Caco-2 (cell line): ENCODE measurements around the gene PCGF6. TPM values are rescaled to one million over a fixed set of nuclear protein-coding genes. Genes with fewer than 3 reads are reported as not detected.

Experiments
- BruUV-seq: library from RNA; stranded (reverse); fragments of 400-500 nt; replicated peaks from 2 replicates; lab custom pipeline; 2021; lab: Mats Ljungman, UMichigan
- CTCF ChIA-PET: fragments of 300-600 bp; sonication (Branson Sonifier 250); formaldehyde crosslinking; loops from one replicate; lab custom pipeline; 2022; ENCODE audit warnings: antibody characterized with exemption; lab: Charles Lee
- POLR2A ChIA-PET: fragments of 300-600 bp; sonication (Branson Sonifier 250); formaldehyde crosslinking; loops from one replicate; lab custom pipeline; 2022; ENCODE audit warnings: antibody characterized with exemption; lab: Charles Lee
- DNase-seq, 2 experiments: peaks; one replicate each; pipeline versions ENCODE4 v3.0.0 to v3.0.0-alpha.2; 2020 to 2022
- H3K27me3 ChIP-seq: replicated peaks from 2 replicates; pipeline ENCODE4 v1.6.0; 2011; ENCODE audit warnings: low read length; ENCODE audit not compliant: control insufficient read depth, insufficient read depth
- H3K36me3 ChIP-seq: 2 replicates; pipeline ENCODE4 v1.5.1; 2011; ENCODE audit warnings: low read length; ENCODE audit not compliant: control insufficient read depth, insufficient read depth
- H3K4me1 ChIP-seq: fragments of 250-450 bp; sonication (Bioruptor Pico); 2 replicates; pipeline ENCODE4 v1.5.1; 2020; ENCODE audit warnings: mild to moderate bottlenecking
- H3K4me3 ChIP-seq: 2 replicates; pipeline ENCODE4 v1.5.1; 2011; ENCODE audit warnings: low read depth, mild to moderate bottlenecking, control low read depth, low read length
- H3K9me3 ChIP-seq: fragments of 250-450 bp; sonication (Bioruptor Pico); 2 replicates; pipeline ENCODE4 v1.5.1; 2020; ENCODE audit warnings: mild to moderate bottlenecking, moderate library complexity
- H3K27ac Mint-ChIP-seq: one replicate; pipeline ENCODE4 v1.8.0; 2022; ENCODE audit warnings: mixed read lengths; ENCODE audit not compliant: unreplicated experiment
- H3K27me3 Mint-ChIP-seq: one replicate; pipeline ENCODE4 v1.8.0; 2022; ENCODE audit warnings: mixed read lengths; ENCODE audit not compliant: insufficient read depth, unreplicated experiment
- H3K36me3 Mint-ChIP-seq: one replicate; pipeline ENCODE4 v1.8.0; 2022; ENCODE audit warnings: mild to moderate bottlenecking, mixed read lengths; ENCODE audit not compliant: insufficient read depth, unreplicated experiment
- H3K4me1 Mint-ChIP-seq: one replicate; pipeline ENCODE4 v1.8.0; 2022; ENCODE audit warnings: low read depth, mixed read lengths; ENCODE audit not compliant: unreplicated experiment
- H3K4me3 Mint-ChIP-seq: one replicate; pipeline ENCODE4 v1.8.0; 2022; ENCODE audit warnings: mild to moderate bottlenecking, moderate library complexity, mixed read lengths; ENCODE audit not compliant: unreplicated experiment
- H3K9me3 Mint-ChIP-seq: one replicate; pipeline ENCODE4 v1.8.0; 2022; ENCODE audit warnings: mixed read lengths; ENCODE audit not compliant: unreplicated experiment
- intact Hi-C: fragments of 100-400 bp; cut with micrococcal nuclease; formaldehyde crosslinking; loops from one replicate; pipeline ENCODE4 v1.10.0; 2022; ENCODE audit not compliant: unreplicated experiment
- total RNA-seq: library from RNA; stranded (reverse); gene quantifications from 2 replicates; pipeline ENCODE4 v1.2.3, GENCODE V29; 2022
- TF ChIP-seq, protein P1 (sequence below), 2 experiments: fragments of 200-600 bp in 1 of 2; IDR thresholded peaks; 1 replicate in 1 of 2; 2 replicates in 1 of 2; pipeline versions ENCODE4 v1.5.1 to v1.8.0; 2011 to 2022; ENCODE audit warnings: antibody characterized with exemption in 1 of 2, control low read depth in 1 of 2, inconsistent platforms in 1 of 2, low read depth in 1 of 2, low read length in 1 of 2, mild to moderate bottlenecking in 1 of 2, moderate library complexity in 1 of 2; ENCODE audit not compliant: insufficient read depth in 1 of 2, severe bottlenecking in 1 of 2, unreplicated experiment in 1 of 2

PCGF6 gene
- total RNA-seq, 1 experiment from 2014 or later: 21.6 TPM

DNA sequence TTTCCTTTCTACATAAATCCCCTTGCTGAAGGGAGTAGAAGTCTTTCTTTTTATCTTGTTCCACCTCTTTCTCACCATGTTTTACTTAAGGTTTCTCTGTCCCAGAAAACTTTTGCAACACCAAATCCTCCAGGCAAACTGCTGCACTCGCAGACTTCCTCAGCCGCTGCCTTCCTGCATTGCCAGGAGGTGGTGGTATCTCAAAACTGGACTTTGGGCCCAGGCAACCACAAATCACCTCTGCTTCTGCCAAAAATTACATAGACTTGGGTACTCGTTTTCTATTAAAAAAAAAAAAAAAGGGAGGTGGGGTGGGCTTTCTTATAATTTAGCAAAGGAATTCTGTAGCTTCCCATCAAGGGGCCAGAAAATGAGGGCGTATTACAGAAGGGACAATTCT lies 59.4 kb downstream of the PCGF6 start:
- Mint-ChIP-seq H3K4me1 (no peaks in the 10 kb centered on the region), H3K27me3 (no peaks in the 10 kb centered on the region), H3K27ac (no peak overlapping the region), H3K36me3 (no peaks in the 10 kb centered on the region), H3K4me3 (no peak overlapping the region), H3K9me3 (no peaks in the 10 kb centered on the region)
- ChIA-PET CTCF (interaction anchor here (0.7 kb wide), 1 partner anchor 15 kb away, joined by 6 read pairs; no protein-coding TSS in a partner anchor), POLR2A (no interaction called here)
- no peaks in the 10 kb centered on the region for H3K4me1 ChIP-seq
- no TSS peak for BruUV-seq
- no peaks in the 10 kb centered on the region for H3K27me3 ChIP-seq
- intact Hi-C loops: no loop called here
- no peak overlapping the region for H3K4me3 ChIP-seq
- TF ChIP-seq, protein P1, sequence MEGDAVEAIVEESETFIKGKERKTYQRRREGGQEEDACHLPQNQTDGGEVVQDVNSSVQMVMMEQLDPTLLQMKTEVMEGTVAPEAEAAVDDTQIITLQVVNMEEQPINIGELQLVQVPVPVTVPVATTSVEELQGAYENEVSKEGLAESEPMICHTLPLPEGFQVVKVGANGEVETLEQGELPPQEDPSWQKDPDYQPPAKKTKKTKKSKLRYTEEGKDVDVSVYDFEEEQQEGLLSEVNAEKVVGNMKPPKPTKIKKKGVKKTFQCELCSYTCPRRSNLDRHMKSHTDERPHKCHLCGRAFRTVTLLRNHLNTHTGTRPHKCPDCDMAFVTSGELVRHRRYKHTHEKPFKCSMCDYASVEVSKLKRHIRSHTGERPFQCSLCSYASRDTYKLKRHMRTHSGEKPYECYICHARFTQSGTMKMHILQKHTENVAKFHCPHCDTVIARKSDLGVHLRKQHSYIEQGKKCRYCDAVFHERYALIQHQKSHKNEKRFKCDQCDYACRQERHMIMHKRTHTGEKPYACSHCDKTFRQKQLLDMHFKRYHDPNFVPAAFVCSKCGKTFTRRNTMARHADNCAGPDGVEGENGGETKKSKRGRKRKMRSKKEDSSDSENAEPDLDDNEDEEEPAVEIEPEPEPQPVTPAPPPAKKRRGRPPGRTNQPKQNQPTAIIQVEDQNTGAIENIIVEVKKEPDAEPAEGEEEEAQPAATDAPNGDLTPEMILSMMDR (IDR thresholded peaks at IDR 0.05; ENCODE audit: insufficient read depth in 1 of 2, low read depth in 1 of 2, low read length in 1 of 2, severe bottlenecking in 1 of 2, unreplicated experiment in 1 of 2): no peak
- H3K9me3 ChIP-seq: no peaks in the 10 kb centered on the region
- DNase-seq: no peak
- H3K36me3 ChIP-seq: no peaks in the 10 kb centered on the region

DNA sequence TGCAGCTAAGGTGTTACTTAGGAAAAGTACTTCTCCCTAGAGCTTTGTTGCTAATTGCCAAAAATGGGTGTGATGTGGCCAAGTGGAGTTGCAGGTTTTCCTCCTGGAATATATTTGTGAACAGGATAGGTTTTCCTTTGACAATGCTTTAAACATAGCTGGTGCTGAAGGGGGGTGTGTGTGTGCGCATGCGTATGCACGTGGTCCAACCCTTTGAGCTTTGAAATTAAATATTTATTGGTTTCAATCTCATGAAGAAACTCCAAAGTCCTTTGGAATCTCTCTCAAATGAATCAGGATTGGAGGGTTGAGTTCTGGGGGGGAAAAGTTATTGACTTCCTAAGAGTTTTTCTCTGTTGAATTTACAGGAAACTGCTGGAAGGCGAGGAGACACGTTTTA lies 62.9 kb downstream of the PCGF6 start:
- no TSS peak for BruUV-seq
- H3K36me3 Mint-ChIP-seq: no peaks in the 10 kb centered on the region
- no peaks in the 10 kb centered on the region for H3K4me1 ChIP-seq
- no peaks in the 10 kb centered on the region for H3K9me3 ChIP-seq
- H3K9me3 Mint-ChIP-seq: no peaks in the 10 kb centered on the region
- no peaks in the 10 kb centered on the region for H3K36me3 ChIP-seq
- H3K27ac Mint-ChIP-seq: no peak overlapping the region
- intact Hi-C loops: no loop called here
- H3K27me3 ChIP-seq: no peaks in the 10 kb centered on the region; the same call in 1 of the 2 replicates
- H3K4me1 Mint-ChIP-seq: no peaks in the 10 kb centered on the region
- ChIA-PET POLR2A (interaction anchor here (0.5 kb wide), 1 partner anchor 552 kb away, joined by 3 read pairs; no protein-coding TSS in a partner anchor), CTCF (interaction anchor here (0.6 kb wide), 1 partner anchor 342 kb away, joined by 4 read pairs; no protein-coding TSS in a partner anchor)
- TF ChIP-seq, protein P1 (IDR thresholded peaks at IDR 0.05; ENCODE audit: insufficient read depth in 1 of 2, low read depth in 1 of 2, low read length in 1 of 2, severe bottlenecking in 1 of 2, unreplicated experiment in 1 of 2): no peak
- no peak overlapping the region for H3K4me3 ChIP-seq
- H3K4me3 Mint-ChIP-seq: no peak overlapping the region
- DNase-seq: no peak
- H3K27me3 Mint-ChIP-seq: no peaks in the 10 kb centered on the region

DNA sequence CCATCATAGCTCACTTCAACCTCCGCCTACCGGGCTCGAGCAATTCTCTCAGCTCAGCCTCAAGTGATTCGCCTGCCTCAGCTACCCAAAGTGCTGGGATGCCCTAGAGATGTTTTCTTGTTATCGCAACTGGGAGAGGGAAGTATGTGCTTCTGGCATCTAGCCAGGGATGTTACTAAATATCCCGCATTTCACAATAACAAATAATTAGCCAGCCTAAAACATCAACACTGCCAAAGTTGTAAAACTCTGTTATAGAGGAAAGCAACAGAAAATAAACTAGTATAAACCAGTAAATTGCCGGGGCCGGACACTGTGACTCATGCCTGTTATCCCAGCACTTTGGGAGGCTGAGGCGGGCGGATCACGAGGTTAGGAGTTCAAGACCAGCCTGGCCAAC lies 66.8 kb downstream of the PCGF6 start:
- CTCF ChIA-PET: no interaction called here
- peaks cover 9% of the 10 kb centered on the region for H3K27me3 Mint-ChIP-seq
- no peaks in the 10 kb centered on the region for H3K36me3 Mint-ChIP-seq
- no peak for DNase-seq
- no peaks in the 10 kb centered on the region for H3K36me3 ChIP-seq
- peaks cover 8% of the 10 kb centered on the region for H3K4me1 Mint-ChIP-seq
- no peaks in the 10 kb centered on the region for H3K9me3 ChIP-seq
- intact Hi-C loops: no loop called here
- POLR2A ChIA-PET: no interaction called here
- H3K27me3 ChIP-seq: no peaks in the 10 kb centered on the region; the same call in 1 of the 2 replicates
- 0 out of 2 replicates have a peak, but pooled peaks cover 4% of the 10 kb centered on the region for H3K4me1 ChIP-seq
- no peak overlapping the region for H3K4me3 ChIP-seq
- peaks cover under 1% of the 10 kb centered on the region for H3K9me3 Mint-ChIP-seq
- BruUV-seq: no TSS peak
- TF ChIP-seq, protein P1 (IDR thresholded peaks at IDR 0.05; ENCODE audit: insufficient read depth in 1 of 2, low read depth in 1 of 2, low read length in 1 of 2, severe bottlenecking in 1 of 2, unreplicated experiment in 1 of 2): no peak
- H3K4me3 Mint-ChIP-seq: no peak overlapping the region
- no peak overlapping the region for H3K27ac Mint-ChIP-seq
